Adrenal gland (tissue), 12 donors: ENCODE results near the gene RALGAPA2. TPM values are rescaled to one million over a fixed set of nuclear protein-coding genes. Genes with fewer than 3 reads are reported as not detected.

ENCODE experiments used
- DNase-seq, 7 donors: peaks; one replicate each; pipeline ENCODE4 v3.0.0-alpha.2; 2019 to 2020
- H3K27ac ChIP-seq, 5 donors: fragments of 200-600 bp; sonication (generic) in 4 of 5; 1 replicate in 3 of 5; 2 replicates in 2 of 5; pipeline versions ENCODE4 v1.5.1 to v1.8.0; 2016 to 2020; ENCODE audit warnings: mild to moderate bottlenecking in 1 of 5
- H3K27me3 ChIP-seq: fragments of 200-600 bp; 2 replicates; pipeline ENCODE4 v1.8.0; 2021
- H3K36me3 ChIP-seq, 2 donors: fragments of 200-600 bp; replicated peaks in 1 of 2; 1 replicate in 1 of 2; 2 replicates in 1 of 2; pipeline versions ENCODE4 v1.5.1 to v1.8.0; 2018 to 2022
- H3K4me1 ChIP-seq, 2 donors: fragments of 200-600 bp; replicated peaks in 1 of 2; 1 replicate in 1 of 2; 2 replicates in 1 of 2; pipeline versions ENCODE4 v1.5.1 to v1.8.0; 2018 to 2021
- H3K4me3 ChIP-seq, 4 donors: fragments of 200-600 bp; sonication (generic) in 3 of 4; one replicate each; pipeline ENCODE4 v1.5.1; 2016 to 2018
- H3K9me3 ChIP-seq, 3 donors: fragments of 200-600 bp; sonication (generic) in 1 of 3; replicated peaks in 1 of 3; 1 replicate in 2 of 3; 2 replicates in 1 of 3; pipeline versions ENCODE4 v1.5.1 to v1.8.0; 2016 to 2021
- CTCF ChIP-seq, 6 experiments: fragments of 450-650 bp in 4 of 6; fragments of 200-600 bp in 2 of 6; sonication (generic) in 1 of 6; IDR thresholded peaks; 1 replicate in 5 of 6; 2 replicates in 1 of 6; pipeline versions ENCODE4 v1.5.1 to v1.8.0; 2016 to 2021; ENCODE audit warnings: antibody characterized with exemption in 6 of 6, mild to moderate bottlenecking in 2 of 6, moderate library complexity in 1 of 6
- POLR2A ChIP-seq, 2 donors: fragments of 450-650 bp; IDR thresholded peaks; one replicate each; pipeline ENCODE4 v1.6.1; 2017; ENCODE audit warnings: antibody characterized with exemption in 2 of 2, mild to moderate bottlenecking in 2 of 2, moderate library complexity in 1 of 2
- WGBS, 4 donors: extraction: QIAGEN DNeasy Blood & Tissue Kit in 2 of 4; methylation state at CpG; one replicate each; pipeline versions ENCODE4 v1.1.5 to v1.1.7; 2013 to 2017; 5-methylcytosine and 5-hydroxymethylcytosine counted together
- intact Hi-C, 2 donors: fragments of 100-400 bp; cut with DNase I; formaldehyde crosslinking; loops; one replicate each; pipeline versions ENCODE4 v1.14.1 to v1.15.0; 2022 to 2023
- polyA plus RNA-seq, 3 donors: library from polyadenylated mRNA; stranded (reverse); fragments of 200-250 nt in 2 of 3; fragments of 350-450 nt in 1 of 3; fragmentation: Illumina TruSeq in 1 of 3; extraction: RNeasy Lipid Tissue Mini Kit (QIAGEN cat#74804) in 1 of 3; gene quantifications; one replicate each; pipeline ENCODE4 v1.2.3, GENCODE V29; 2013 to 2014
- total RNA-seq, 9 donors: library from RNA; depleted of rRNA in 4 of 9; stranded (reverse); fragments of >200 nt in 4 of 9; fragments of 120-200 nt in 1 of 9; fragmentation: NEBNext Ultra II Directional in 1 of 9; extraction: Animal tissue kit (Norgen Biotek cat#: 25700) in 1 of 9; gene quantifications; one replicate each; pipeline versions ENCODE4 v1.1.0 to v1.2.4, GENCODE V29; 2013 to 2023
- donor health status: healthy with polysubstance abuse.
- donor health status: Bipolar disorder and iron deficiency.
- donor health status: DM: yes; HTN: yes; CAD: no.
- donor health status: DM: no; HTN: no; CAD: no.
- donor health status: DM: no; HTN: no; CAD: no.
- donor health status: DM: yes; HTN: yes; CAD: no.

The RALGAPA2 gene
- total and polyA plus RNA-seq, 12 donors, result 3.7 to 39.6 (median 20.7) TPM

DNA sequence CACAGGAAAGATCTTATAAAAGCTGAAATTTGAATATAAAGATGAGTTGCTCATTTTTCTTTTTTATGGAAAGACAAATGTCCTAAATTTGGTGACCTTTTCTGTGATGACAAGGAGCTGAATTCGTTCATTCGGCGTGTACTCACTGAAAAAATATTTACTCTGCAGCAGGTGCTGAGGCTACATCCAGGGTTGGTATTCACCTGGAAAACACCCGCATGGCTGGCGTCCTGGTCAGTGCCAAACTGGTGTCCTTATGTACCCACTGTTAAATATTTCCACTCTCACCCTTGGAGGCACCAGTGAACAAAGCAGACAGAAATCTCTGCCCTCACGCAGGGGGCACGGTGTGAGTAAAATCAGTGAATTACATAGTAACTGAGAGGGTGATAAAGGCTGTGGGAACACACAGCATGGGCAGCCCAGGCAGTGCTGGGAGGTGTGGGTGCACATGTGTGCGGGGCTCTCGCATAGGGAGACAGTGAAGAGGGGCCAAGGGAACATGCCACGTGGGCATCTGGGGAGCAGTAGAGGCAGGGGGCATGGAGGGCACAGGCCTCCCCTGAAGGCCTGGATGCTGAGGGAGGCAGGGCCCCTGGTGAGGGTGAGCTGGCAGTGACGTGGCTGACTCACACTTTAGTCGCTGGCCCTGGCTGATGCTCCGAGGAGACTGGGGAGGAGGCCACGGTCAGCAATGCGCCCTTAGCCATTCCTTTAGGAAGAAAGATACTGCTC is 254.9 kb downstream of the RALGAPA2 start:
- Histone ChIP-seq H3K36me3 (no peaks in the 10 kb centered on the region), H3K9me3 (no peaks in the 10 kb centered on the region), H3K4me1 (peaks cover 0 to 4% of the 10 kb centered on the region in 2 donors), H3K27me3 (no peaks in the 10 kb centered on the region), H3K4me3 (no peak overlapping the region), H3K27ac (no peak overlapping the region)
- no peak for DNase-seq
- WGBS, 4 donors, result 86 to 91% (median 89%) methylated on average over 15 of the region's 15 CpGs
- TF ChIP-seq POLR2A (IDR thresholded peaks at IDR 0.05), result no peak
- no peak for TF ChIP-seq CTCF (IDR thresholded peaks at IDR 0.05)
- intact Hi-C loops, result no loop called here

DNA sequence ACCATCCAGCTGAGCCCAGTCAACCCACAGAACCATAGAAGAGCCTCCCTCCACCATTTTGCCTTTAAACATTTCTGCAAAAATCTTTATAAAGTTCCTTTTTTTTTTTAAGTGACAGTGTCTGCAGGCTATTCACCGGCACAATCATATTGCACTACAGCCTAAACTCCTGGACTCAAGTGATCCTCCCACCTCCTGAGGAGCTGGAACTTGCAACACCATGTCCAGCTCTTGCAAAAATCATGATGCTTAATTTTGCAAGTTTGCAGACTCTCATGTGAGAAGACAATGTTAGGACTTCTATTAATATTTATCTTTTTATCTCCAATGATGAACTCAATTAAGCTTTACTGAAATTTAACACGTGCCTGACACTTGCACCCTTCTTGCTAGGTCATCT is 255.7 kb downstream of the RALGAPA2 start:
- 74 to 85% (median 77%) methylated on average over 2 of the region's 2 CpGs for WGBS, 4 donors
- intact Hi-C loops, result no loop called here
- H3K27me3 ChIP-seq, result no peaks in the 10 kb centered on the region
- no peak for DNase-seq
- no peak overlapping the region for H3K4me3 ChIP-seq
- TF ChIP-seq CTCF (IDR thresholded peaks at IDR 0.05) (no peak), POLR2A (IDR thresholded peaks at IDR 0.05) (no peak)
- peaks cover 0 to 4% of the 10 kb centered on the region in 2 donors for H3K4me1 ChIP-seq
- no peaks in the 10 kb centered on the region for H3K9me3 ChIP-seq
- H3K27ac ChIP-seq, result no peak overlapping the region
- H3K36me3 ChIP-seq, result no peaks in the 10 kb centered on the region

GRCh38 chr20:20455926-20456325 is 256.5 kb downstream of the RALGAPA2 start:
- 91 to 95% (median 94%) methylated on average over 2 of the region's 2 CpGs for WGBS, 4 donors
- Histone ChIP-seq H3K4me1 (peaks cover 0 to 4% of the 10 kb centered on the region in 2 donors), H3K9me3 (no peaks in the 10 kb centered on the region), H3K27ac (no peak overlapping the region), H3K36me3 (no peaks in the 10 kb centered on the region), H3K27me3 (no peaks in the 10 kb centered on the region), H3K4me3 (no peak overlapping the region)
- no peak for DNase-seq
- TF ChIP-seq CTCF (IDR thresholded peaks at IDR 0.05) (no peak), POLR2A (IDR thresholded peaks at IDR 0.05) (no peak)
- intact Hi-C loops, result no loop called here

DNA sequence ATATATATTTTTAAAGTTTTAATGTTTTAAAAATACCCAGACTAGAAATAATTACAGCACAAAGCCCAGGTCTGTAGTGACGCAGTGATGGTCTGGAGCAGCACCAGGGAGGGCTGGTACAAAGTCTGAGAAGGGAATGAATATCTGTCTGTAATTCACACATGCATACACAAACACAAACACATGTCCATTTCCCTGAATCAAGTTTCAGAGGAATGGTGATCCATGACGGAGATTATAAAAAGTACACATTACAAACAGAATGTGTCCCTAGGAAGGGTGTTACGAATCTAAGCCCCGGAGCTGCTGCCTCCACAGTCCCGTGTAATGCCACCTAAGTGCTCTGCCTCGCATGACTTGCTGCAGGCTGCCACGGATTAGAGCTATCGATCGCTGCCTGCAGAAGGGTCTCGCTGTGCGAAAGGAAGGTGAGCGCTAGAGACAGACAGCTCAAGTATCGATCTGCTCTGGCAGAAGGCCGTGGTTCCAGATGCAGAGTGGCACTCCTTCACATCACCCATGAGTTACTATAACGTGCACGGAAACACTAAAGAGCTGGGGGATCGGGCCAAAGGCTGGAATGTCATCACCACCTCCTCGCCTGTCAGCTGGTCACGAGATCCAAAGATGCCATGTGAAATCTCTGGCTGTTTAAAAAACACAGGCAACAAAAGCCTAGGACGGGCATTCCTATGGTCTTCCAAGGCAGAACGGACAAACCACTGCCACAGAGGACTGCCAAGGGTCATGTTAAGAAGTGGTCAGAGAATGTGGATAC is 257.4 kb downstream of the RALGAPA2 start:
- TF ChIP-seq CTCF (IDR thresholded peaks at IDR 0.05) (no peak), POLR2A (IDR thresholded peaks at IDR 0.05) (no peak)
- Histone ChIP-seq H3K27me3 (no peaks in the 10 kb centered on the region), H3K4me3 (no peak overlapping the region), H3K27ac (no peak overlapping the region), H3K36me3 (no peaks in the 10 kb centered on the region), H3K4me1 (peaks cover 0 to 4% of the 10 kb centered on the region in 2 donors), H3K9me3 (no peaks in the 10 kb centered on the region)
- no peak for DNase-seq
- intact Hi-C loops, result no loop called here
- WGBS, 4 donors, result 94 to 96% (median 95%) methylated on average over 21 of the region's 21 CpGs
